ENCODE data around the gene NME4.
"Not testable (repeated sequence)": the region's sequence is repeated elsewhere in the genome, so short reads cannot be mapped to it uniquely, and the experiment has no call there.

The NME4 gene

GRCh38 chr16:359871-360697 lies 36.9 kb upstream of the NME4 start:
- H2AFZ ChIP-seq (ENCODE audit: low read depth) = no peak overlapping the region
- no peak overlapping the region for H3K4me3 ChIP-seq (IDR thresholded peaks at IDR 0.05; ENCODE audit: insufficient read depth, low read depth, low read length)
- no peaks in the 10 kb centered on the region for H3K79me2 ChIP-seq (ENCODE audit: insufficient read depth, low read depth)
- no peak for TF ChIP-seq CTCF (conservative IDR thresholded peaks at IDR 0.05; ENCODE audit: low read depth, low read length)
- H3K9ac ChIP-seq = no peak overlapping the region
- H3K27me3 ChIP-seq (ENCODE audit: insufficient read depth, low read depth) = peaks cover 15% of the 10 kb centered on the region; the same call in 1 of the 2 replicates
- H3K4me1 ChIP-seq (ENCODE audit: low read depth, poor library complexity, severe bottlenecking) = peaks cover 8% of the 10 kb centered on the region
- no peaks in the 10 kb centered on the region for H4K20me1 ChIP-seq (ENCODE audit: insufficient read depth)
- no peaks in the 10 kb centered on the region for H3K36me3 ChIP-seq (ENCODE audit: insufficient read depth)
- H3K4me2 ChIP-seq = no peak overlapping the region
- H3K27ac ChIP-seq = no peak overlapping the region

GRCh38 chr16:360698-361336 lies 36.2 kb upstream of the NME4 start:
- Histone ChIP-seq H3K9ac (no peak overlapping the region), H3K4me2 (no peak overlapping the region), H3K27ac (no peak overlapping the region), H3K4me1 (ENCODE audit: low read depth, poor library complexity, severe bottlenecking) (peaks cover 8% of the 10 kb centered on the region), H3K4me3 (IDR thresholded peaks at IDR 0.05; ENCODE audit: insufficient read depth, low read depth, low read length) (no peak overlapping the region), H4K20me1 (ENCODE audit: insufficient read depth) (no peaks in the 10 kb centered on the region), H3K36me3 (ENCODE audit: insufficient read depth) (no peaks in the 10 kb centered on the region), H3K27me3 (ENCODE audit: insufficient read depth, low read depth) (peaks cover 15% of the 10 kb centered on the region; the same call in 1 of the 2 replicates), H2AFZ (ENCODE audit: low read depth) (no peak overlapping the region), H3K79me2 (ENCODE audit: insufficient read depth, low read depth) (no peaks in the 10 kb centered on the region)
- TF ChIP-seq CTCF (conservative IDR thresholded peaks at IDR 0.05; ENCODE audit: low read depth, low read length) = no peak

- Histone ChIP-seq H3K4me1 (ENCODE audit: low read depth, poor library complexity, severe bottlenecking) (peaks cover 8% of the 10 kb centered on the region), H3K4me2 (no peak overlapping the region), H3K27me3 (ENCODE audit: insufficient read depth, low read depth) (peaks cover 15% of the 10 kb centered on the region; the same call in 1 of the 2 replicates), H3K79me2 (ENCODE audit: insufficient read depth, low read depth) (no peaks in the 10 kb centered on the region), H3K27ac (no peak overlapping the region), H2AFZ (ENCODE audit: low read depth) (no peak overlapping the region), H4K20me1 (ENCODE audit: insufficient read depth) (no peaks in the 10 kb centered on the region), H3K36me3 (ENCODE audit: insufficient read depth) (no peaks in the 10 kb centered on the region), H3K4me3 (IDR thresholded peaks at IDR 0.05; ENCODE audit: insufficient read depth, low read depth, low read length) (no peak overlapping the region), H3K9ac (no peak overlapping the region)
- TF ChIP-seq CTCF (conservative IDR thresholded peaks at IDR 0.05; ENCODE audit: low read depth, low read length) = no peak
Observed at GRCh38 chr16:361341-361871, 35.6 kb upstream of the NME4 start.

- TF ChIP-seq CTCF (conservative IDR thresholded peaks at IDR 0.05; ENCODE audit: low read depth, low read length) = peak; percentile 78
- H3K4me1 ChIP-seq (ENCODE audit: low read depth, poor library complexity, severe bottlenecking) = peaks cover 8% of the 10 kb centered on the region
- no peaks in the 10 kb centered on the region for H3K79me2 ChIP-seq (ENCODE audit: insufficient read depth, low read depth)
- H3K27ac ChIP-seq = no peak overlapping the region
- peaks cover 15% of the 10 kb centered on the region; the same call in 1 of the 2 replicates for H3K27me3 ChIP-seq (ENCODE audit: insufficient read depth, low read depth)
- H2AFZ ChIP-seq (ENCODE audit: low read depth) = peak overlapping the region; percentile 89; the same call in 1 of the 2 replicates
- H3K4me3 ChIP-seq (IDR thresholded peaks at IDR 0.05; ENCODE audit: insufficient read depth, low read depth, low read length) = no peak overlapping the region
- H3K36me3 ChIP-seq (ENCODE audit: insufficient read depth) = no peaks in the 10 kb centered on the region
- no peaks in the 10 kb centered on the region for H4K20me1 ChIP-seq (ENCODE audit: insufficient read depth)
- H3K4me2 ChIP-seq = peak overlapping the region; percentile 51; the same call in 1 of the 2 replicates
- H3K9ac ChIP-seq = no peak overlapping the region
Observed at GRCh38 chr16:361872-362701, 34.9 kb upstream of the NME4 start.

- Histone ChIP-seq H3K27me3 (ENCODE audit: insufficient read depth, low read depth) (peaks cover 15% of the 10 kb centered on the region; the same call in 1 of the 2 replicates), H2AFZ (ENCODE audit: low read depth) (peak overlapping the region; percentile 89; the same call in 1 of the 2 replicates), H3K4me2 (peak overlapping the region; percentile 51; the same call in 1 of the 2 replicates)
- H3K79me2 ChIP-seq (ENCODE audit: insufficient read depth, low read depth); H3K27ac ChIP-seq; H3K4me3 ChIP-seq (IDR thresholded peaks at IDR 0.05; ENCODE audit: insufficient read depth, low read depth, low read length); H4K20me1 ChIP-seq (ENCODE audit: insufficient read depth); H3K36me3 ChIP-seq (ENCODE audit: insufficient read depth); H3K4me1 ChIP-seq (ENCODE audit: low read depth, poor library complexity, severe bottlenecking); H3K9ac ChIP-seq: not testable (repeated sequence)
Observed at GRCh38 chr16:362702-362999, 34.3 kb upstream of the NME4 start.

Measured in KMS-11 (cell line).